Measurements from ENCODE around the gene DCXR. TPM values are rescaled to one million over a fixed set of nuclear protein-coding genes. Genes with fewer than 3 reads are reported as not detected.

DCXR gene
- total RNA-seq, 8 experiments from 2014 or later, result 55.7 to 94.5 (median 80.7) TPM

GRCh38 chr17:81995463-81996231, 41.9 kb downstream of the DCXR start:
- no peak overlapping the region for H3K4me3 ChIP-seq
- in situ Hi-C loops (cut with MboI; ENCODE audit: low pct_unique_long_range_greater_than_20kb in 2 of 9, low sequenced_read_pairs in 9 of 9, unreplicated experiment in 9 of 9), result no loop called here
- 93 to 100% (median 100%) methylated on average over 1 to 4 of the region's 29 CpGs; no CpG with 5 or more reads in 6 of the 10 experiments for WGBS, 10 experiments
- H3K27ac ChIP-seq, result no peak overlapping the region
- peaks cover 20 to 26% of the 10 kb centered on the region in 2 donors for H3K4me1 ChIP-seq (replicated peaks in 1 of 2)
- ATAC-seq (replicated peaks in 6 of 8), result no peak

- Histone ChIP-seq H3K4me1 (replicated peaks in 1 of 2) (peaks cover 20 to 26% of the 10 kb centered on the region in 2 donors), H3K27ac (no peak overlapping the region), H3K4me3 (no peak overlapping the region)
- 60 to 98% (median 75%) methylated on average over 1 to 17 of the region's 39 CpGs; no CpG with 5 or more reads in 7 of the 10 experiments for WGBS, 10 experiments
- ATAC-seq (replicated peaks in 6 of 8), result peak in 1 of 8 experiments; percentile 1
- in situ Hi-C loops (cut with MboI; ENCODE audit: low pct_unique_long_range_greater_than_20kb in 2 of 9, low sequenced_read_pairs in 9 of 9, unreplicated experiment in 9 of 9), result no loop called here
Measured at GRCh38 chr17:81994593-81995462, 42.7 kb downstream of the DCXR start.

GRCh38 chr17:81993729-81994592, 43.5 kb downstream of the DCXR start:
- no peak for ATAC-seq (replicated peaks in 6 of 8)
- Histone ChIP-seq H3K27ac (no peak overlapping the region), H3K4me3 (no peak overlapping the region), H3K4me1 (replicated peaks in 1 of 2) (peaks cover 20 to 26% of the 10 kb centered on the region in 2 donors)
- in situ Hi-C loops (cut with MboI; ENCODE audit: low pct_unique_long_range_greater_than_20kb in 2 of 9, low sequenced_read_pairs in 9 of 9, unreplicated experiment in 9 of 9), result no loop called here
- 79 to 100% (median 90%) methylated on average over 2 to 16 of the region's 37 CpGs; no CpG with 5 or more reads in 5 of the 10 experiments for WGBS, 10 experiments

- peak in 5 of 8 experiments; percentile 5 to 23 (median 11) for ATAC-seq (replicated peaks in 6 of 8)
- H3K4me3 ChIP-seq, result no peak overlapping the region
- in situ Hi-C loops (cut with MboI; ENCODE audit: low pct_unique_long_range_greater_than_20kb in 2 of 9, low sequenced_read_pairs in 9 of 9, unreplicated experiment in 9 of 9), result no loop called here
- WGBS, 10 experiments, result 57 to 83% (median 70%) methylated on average over 2 to 15 of the region's 31 CpGs; no CpG with 5 or more reads in 5 of the 10 experiments
- peaks cover 20 to 26% of the 10 kb centered on the region in 2 donors for H3K4me1 ChIP-seq (replicated peaks in 1 of 2)
- peak overlapping the region; percentile 5 to 52 for H3K27ac ChIP-seq
Measured at GRCh38 chr17:81992306-81993102, 45.0 kb downstream of the DCXR start.

GRCh38 chr17:81991684-81992305, 45.7 kb downstream of the DCXR start:
- Histone ChIP-seq H3K27ac (peak overlapping the region; percentile 5 to 52), H3K4me1 (replicated peaks in 1 of 2) (peaks cover 20 to 26% of the 10 kb centered on the region in 2 donors), H3K4me3 (no peak overlapping the region)
- WGBS, 10 experiments, result 0 to 29% (median 8%) methylated on average over 1 to 6 of the region's 31 CpGs; no CpG with 5 or more reads in 6 of the 10 experiments
- ATAC-seq (replicated peaks in 6 of 8), result peak; percentile 89 to 95 (median 92)
- in situ Hi-C loops (cut with MboI; ENCODE audit: low pct_unique_long_range_greater_than_20kb in 2 of 9, low sequenced_read_pairs in 9 of 9, unreplicated experiment in 9 of 9), result no loop called here

- H3K27ac ChIP-seq, result peak overlapping the region in 1 of 2 donors; percentile 52
- ATAC-seq (replicated peaks in 6 of 8), result no peak
- 60 to 100% (median 75%) methylated on average over 1 to 7 of the region's 25 CpGs; no CpG with 5 or more reads in 5 of the 10 experiments for WGBS, 10 experiments
- H3K4me3 ChIP-seq, result no peak overlapping the region
- in situ Hi-C loops (cut with MboI; ENCODE audit: low pct_unique_long_range_greater_than_20kb in 2 of 9, low sequenced_read_pairs in 9 of 9, unreplicated experiment in 9 of 9), result no loop called here
- peaks cover 20 to 26% of the 10 kb centered on the region in 2 donors for H3K4me1 ChIP-seq (replicated peaks in 1 of 2)
Measured at GRCh38 chr17:81990836-81991683, 46.4 kb downstream of the DCXR start.

GRCh38 chr17:81987161-81987770, 50.2 kb downstream of the DCXR start:
- Histone ChIP-seq H3K4me1 (replicated peaks in 1 of 2) (peaks cover 11 to 13% of the 10 kb centered on the region in 2 donors), H3K27ac (no peak overlapping the region), H3K4me3 (no peak overlapping the region)
- ATAC-seq (replicated peaks in 6 of 8), result no peak
- WGBS, 10 experiments, result 90 to 100% (median 100%) methylated on average over 1 to 9 of the region's 26 CpGs; no CpG with 5 or more reads in 6 of the 10 experiments
- in situ Hi-C loops (cut with MboI; ENCODE audit: low pct_unique_long_range_greater_than_20kb in 2 of 9, low sequenced_read_pairs in 9 of 9, unreplicated experiment in 9 of 9), result no loop called here

- ATAC-seq (replicated peaks in 6 of 8), result no peak
- Histone ChIP-seq H3K4me3 (no peak overlapping the region), H3K27ac (no peak overlapping the region), H3K4me1 (replicated peaks in 1 of 2) (peaks cover 4 to 6% of the 10 kb centered on the region in 2 donors)
- WGBS, 10 experiments, result 93 to 100% (median 100%) methylated on average over 1 to 10 of the region's 26 CpGs; no CpG with 5 or more reads in 4 of the 10 experiments
- in situ Hi-C loops (cut with MboI; ENCODE audit: low pct_unique_long_range_greater_than_20kb in 2 of 9, low sequenced_read_pairs in 9 of 9, unreplicated experiment in 9 of 9), result no loop called here
Measured at GRCh38 chr17:81986606-81987005, 50.9 kb downstream of the DCXR start.
